ENCODE measurements around the gene MS4A6E. TPM values are rescaled to one million over a fixed set of nuclear protein-coding genes. Genes with fewer than 3 reads are reported as not detected.

The MS4A6E gene
- total and polyA plus RNA-seq, 12 donors = 0.28 to 0.62 TPM; not detected in 10

DNA sequence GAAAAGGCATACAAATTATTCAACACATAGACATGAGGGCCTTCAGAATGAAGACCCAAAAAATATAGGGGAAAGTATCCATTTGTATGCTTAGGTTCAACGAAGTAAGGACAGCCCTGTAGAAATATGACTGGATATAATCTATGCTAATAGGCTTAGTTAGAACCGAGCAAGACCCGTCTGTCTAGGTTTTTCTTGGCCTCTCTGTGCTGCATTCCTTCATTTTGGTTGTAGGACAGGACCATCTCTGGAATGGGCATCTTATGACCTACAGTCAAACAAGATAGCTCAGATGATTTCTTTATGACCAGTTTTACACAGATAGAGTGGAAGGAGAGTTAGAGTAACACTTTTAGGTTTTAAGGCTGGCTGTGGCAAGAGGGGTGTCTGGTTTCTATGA lies 45.7 kb downstream of the MS4A6E start:
- intact Hi-C loops (cut with DNase I) = no loop called here

DNA sequence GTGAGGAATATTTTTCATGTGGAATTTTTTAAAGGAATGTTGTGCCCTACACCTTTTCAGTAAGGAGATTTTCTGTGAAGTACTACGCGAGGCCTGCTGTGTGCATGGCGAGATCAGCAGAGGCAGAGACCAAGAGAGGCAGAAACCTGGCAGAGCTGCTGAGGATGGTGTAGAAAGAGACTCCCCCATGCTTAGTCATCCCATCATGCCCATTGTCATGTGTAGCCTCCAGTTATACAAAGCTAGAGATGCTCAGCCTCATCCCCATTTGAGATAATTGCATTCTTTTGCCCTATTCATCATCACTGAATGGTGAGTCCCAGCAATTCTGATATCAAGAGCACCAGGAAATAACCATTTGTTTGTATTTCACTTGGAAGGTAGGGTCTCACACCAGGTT lies 48.3 kb downstream of the MS4A6E start:
- Histone ChIP-seq H3K4me1 (peaks cover 0 to 29% (median 0%) of the 10 kb centered on the region in 9 donors), H3K9me3 (no peaks in the 10 kb centered on the region), H3K27ac (no peak overlapping the region), H3K36me3 (no peaks in the 10 kb centered on the region), H3K4me3 (no peak overlapping the region), H3K27me3 (peaks cover 0 to 13% (median 0%) of the 10 kb centered on the region in 7 donors)
- ATAC-seq (no peak), DNase-seq (no peak)
- intact Hi-C loops (cut with DNase I) = no loop called here
- WGBS, 2 donors = 90 to 92% methylated on average over 3 of the region's 3 CpGs
- TF ChIP-seq, protein P1, sequence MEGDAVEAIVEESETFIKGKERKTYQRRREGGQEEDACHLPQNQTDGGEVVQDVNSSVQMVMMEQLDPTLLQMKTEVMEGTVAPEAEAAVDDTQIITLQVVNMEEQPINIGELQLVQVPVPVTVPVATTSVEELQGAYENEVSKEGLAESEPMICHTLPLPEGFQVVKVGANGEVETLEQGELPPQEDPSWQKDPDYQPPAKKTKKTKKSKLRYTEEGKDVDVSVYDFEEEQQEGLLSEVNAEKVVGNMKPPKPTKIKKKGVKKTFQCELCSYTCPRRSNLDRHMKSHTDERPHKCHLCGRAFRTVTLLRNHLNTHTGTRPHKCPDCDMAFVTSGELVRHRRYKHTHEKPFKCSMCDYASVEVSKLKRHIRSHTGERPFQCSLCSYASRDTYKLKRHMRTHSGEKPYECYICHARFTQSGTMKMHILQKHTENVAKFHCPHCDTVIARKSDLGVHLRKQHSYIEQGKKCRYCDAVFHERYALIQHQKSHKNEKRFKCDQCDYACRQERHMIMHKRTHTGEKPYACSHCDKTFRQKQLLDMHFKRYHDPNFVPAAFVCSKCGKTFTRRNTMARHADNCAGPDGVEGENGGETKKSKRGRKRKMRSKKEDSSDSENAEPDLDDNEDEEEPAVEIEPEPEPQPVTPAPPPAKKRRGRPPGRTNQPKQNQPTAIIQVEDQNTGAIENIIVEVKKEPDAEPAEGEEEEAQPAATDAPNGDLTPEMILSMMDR (IDR thresholded peaks at IDR 0.05) = no peak

More for the DNA sequence above, 45.7 kb downstream of the MS4A6E start:
- DNase-seq (no peak), ATAC-seq (no peak)
- TF ChIP-seq, protein P1 (IDR thresholded peaks at IDR 0.05) = no peak
- no peaks in the 10 kb centered on the region for H3K36me3 ChIP-seq
- no peak overlapping the region for H3K27ac ChIP-seq
- peaks cover 0 to 30% (median 0%) of the 10 kb centered on the region in 9 donors for H3K4me1 ChIP-seq
- no peak overlapping the region for H3K4me3 ChIP-seq
- H3K27me3 ChIP-seq = peaks cover 0 to 15% (median 0%) of the 10 kb centered on the region in 7 donors
- WGBS, 2 donors = 70 to 80% methylated on average over 3 of the region's 3 CpGs
- H3K9me3 ChIP-seq = peaks cover 0 to 8% (median 0%) of the 10 kb centered on the region in 11 donors

DNA sequence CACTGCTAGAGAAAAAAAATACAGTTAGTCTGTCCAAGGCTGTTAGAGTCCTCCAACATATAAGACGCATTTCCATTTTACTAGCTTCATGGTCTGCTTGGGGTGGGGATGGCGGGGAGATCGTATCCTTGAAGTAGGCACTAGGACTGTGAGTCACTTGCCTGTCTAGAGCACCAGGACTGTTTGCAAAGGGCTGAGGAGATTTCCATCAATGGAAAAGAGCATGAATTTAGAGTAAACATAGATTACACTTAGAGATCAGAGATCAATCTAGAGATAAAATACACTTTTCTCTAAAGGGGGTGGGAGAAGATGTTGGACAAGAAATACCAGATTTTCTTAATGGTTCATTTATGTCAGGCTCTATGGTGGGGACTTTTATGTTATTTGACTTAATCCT lies 49.5 kb downstream of the MS4A6E start:
- no peaks in the 10 kb centered on the region for H3K9me3 ChIP-seq
- DNase-seq (no peak), ATAC-seq (no peak)
- peaks cover 0 to 23% (median 0%) of the 10 kb centered on the region in 9 donors for H3K4me1 ChIP-seq
- peaks cover 0 to 11% (median 0%) of the 10 kb centered on the region in 7 donors for H3K27me3 ChIP-seq
- peak overlapping the region in 1 of 10 donors; percentile 92 for H3K27ac ChIP-seq
- 85 to 91% methylated on average over 3 of the region's 3 CpGs for WGBS, 2 donors
- TF ChIP-seq, protein P1 (IDR thresholded peaks at IDR 0.05) = no peak
- H3K4me3 ChIP-seq = no peak overlapping the region
- intact Hi-C loops (cut with DNase I) = no loop called here
- no peaks in the 10 kb centered on the region for H3K36me3 ChIP-seq

DNA sequence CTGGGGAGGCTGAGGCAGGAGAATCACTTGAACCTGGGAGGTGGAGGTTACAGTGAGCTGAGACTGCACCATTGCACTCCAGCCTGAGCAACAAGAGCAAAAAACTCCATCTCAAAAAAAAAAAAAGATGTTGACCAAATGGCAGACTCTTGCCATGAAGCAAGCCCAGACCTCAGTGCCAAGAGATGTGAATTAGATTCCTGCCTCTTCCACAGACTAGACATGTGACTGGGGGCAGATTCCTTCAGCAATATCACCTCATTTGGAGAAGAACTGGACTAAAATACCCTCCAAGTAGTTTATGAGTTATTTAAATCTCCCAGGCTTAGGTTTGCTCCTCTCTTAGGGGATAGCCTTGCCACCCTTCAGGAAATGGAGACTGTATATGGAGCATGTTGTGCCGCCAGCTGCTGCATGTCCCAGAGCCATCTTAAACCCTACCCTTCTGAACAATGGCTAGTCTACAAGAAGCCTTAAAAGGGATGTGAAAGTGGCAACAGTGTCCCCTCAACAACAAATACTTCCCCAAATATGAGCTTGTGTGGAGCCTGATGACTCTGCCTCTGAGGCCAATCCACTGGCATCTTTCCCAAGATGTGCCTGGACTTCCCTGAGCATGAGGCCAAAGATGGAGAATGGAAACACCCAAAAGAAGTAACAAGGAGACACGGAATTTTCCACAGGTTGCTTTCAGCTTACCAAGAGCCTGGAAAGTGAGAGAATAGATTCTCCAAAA lies 50.5 kb downstream of the MS4A6E start:
- intact Hi-C loops (cut with DNase I) = no loop called here
- 82% methylated on average over 2 of the region's 2 CpGs for WGBS, 2 donors
- no peaks in the 10 kb centered on the region for H3K9me3 ChIP-seq
- peaks cover 0 to 11% (median 0%) of the 10 kb centered on the region in 7 donors for H3K27me3 ChIP-seq
- peaks cover 0 to 14% (median 0%) of the 10 kb centered on the region in 9 donors for H3K4me1 ChIP-seq
- H3K27ac ChIP-seq = peak overlapping the region in 3 of 10 donors; percentile 5 to 92 (median 47)
- ATAC-seq (peak in 7 of 8 donors; percentile 73 to 84 (median 78)), DNase-seq (peak in 1 of 2 donors; percentile 50)
- no peaks in the 10 kb centered on the region for H3K36me3 ChIP-seq
- TF ChIP-seq, protein P1 (IDR thresholded peaks at IDR 0.05) = no peak
- peak overlapping the region in 1 of 10 donors; percentile 58 for H3K4me3 ChIP-seq
